HepG2 (cell line): Measurements from ENCODE around the gene RABGGTB. TPM values are rescaled to one million over a fixed set of nuclear protein-coding genes. Genes with fewer than 3 reads are reported as not detected.

Experiments
- FOSL1 ChIP-seq: sonication (generic); formaldehyde crosslinking; IDR thresholded peaks from 2 replicates; pipeline ENCODE4 v1.9.0; 2021; ENCODE audit warnings: missing genetic modification reagents, borderline replicate concordance
- GABPB1 ChIP-seq: IDR thresholded peaks from 2 replicates; pipeline ENCODE4 v1.6.1; 2016; ENCODE audit warnings: mild to moderate bottlenecking, missing genetic modification reagents, moderate library complexity, missing compliant biosample characterization
- HNRNPH1 ChIP-seq: fragments of 200-400 bp; formaldehyde crosslinking; optimal IDR thresholded peaks from 2 replicates; pipeline ENCODE3; 2017; ENCODE audit warnings: mild to moderate bottlenecking, low read depth, low read length
- HOXA9 ChIP-seq: sonication (generic); formaldehyde crosslinking; IDR thresholded peaks from 2 replicates; pipeline ENCODE4 v1.8.1; 2022; ENCODE audit warnings: missing genetic modification reagents, mild to moderate bottlenecking, moderate library complexity, borderline replicate concordance
- JDP2 ChIP-seq: sonication (generic); formaldehyde crosslinking; IDR thresholded peaks from 2 replicates; pipeline ENCODE4 v1.8.1; 2022; ENCODE audit warnings: missing genetic modification reagents, borderline replicate concordance
- KDM2A ChIP-seq: sonication (generic); formaldehyde crosslinking; IDR thresholded peaks from 2 replicates; pipeline ENCODE4 v1.4.0; 2020; ENCODE audit warnings: low read depth, missing genetic modification reagents, borderline replicate concordance
- KLF6 ChIP-seq: IDR thresholded peaks from 2 replicates; pipeline ENCODE4 v1.8.0; 2016; ENCODE audit warnings: missing biosample characterization, missing genetic modification reagents
- LCORL ChIP-seq, 2 experiments: fragments of 450-650 bp in 1 of 2; sonication (generic) in 1 of 2; formaldehyde crosslinking in 1 of 2; IDR thresholded peaks; 2 replicates each; pipeline versions ENCODE4 v1.5.0 to v1.6.1; 2017 to 2020; ENCODE audit warnings: antibody characterized with exemption in 1 of 2, missing genetic modification reagents in 1 of 2
- MLLT10 ChIP-seq: sonication (generic); formaldehyde crosslinking; IDR thresholded peaks from 2 replicates; pipeline ENCODE4 v1.4.0; 2020; ENCODE audit warnings: missing genetic modification reagents
- PAX8 ChIP-seq: sonication (generic); formaldehyde crosslinking; IDR thresholded peaks from 2 replicates; pipeline ENCODE4 v1.8.0; 2022; ENCODE audit warnings: mild to moderate bottlenecking, missing genetic modification reagents, borderline replicate concordance
- PITX1 ChIP-seq: sonication (generic); formaldehyde crosslinking; IDR thresholded peaks from 2 replicates; pipeline ENCODE4 v1.5.1; 2020; ENCODE audit warnings: mild to moderate bottlenecking, missing genetic modification reagents
- RAD21 ChIP-seq: fragments of 450-650 bp; formaldehyde crosslinking; IDR thresholded peaks from 2 replicates; pipeline ENCODE4 v1.5.0; 2020; ENCODE audit warnings: mild to moderate bottlenecking
- RBM22 ChIP-seq: fragments of 200-400 bp; formaldehyde crosslinking; optimal IDR thresholded peaks from 2 replicates; pipeline ENCODE3; 2017; ENCODE audit warnings: mild to moderate bottlenecking, low read length, moderate library complexity
- REPIN1 ChIP-seq: sonication (generic); formaldehyde crosslinking; IDR thresholded peaks from 2 replicates; pipeline ENCODE4 v1.8.0; 2022; ENCODE audit warnings: missing genetic modification reagents, low read depth, mild to moderate bottlenecking, borderline replicate concordance
- SALL1 ChIP-seq: sonication (generic); formaldehyde crosslinking; IDR thresholded peaks from 2 replicates; pipeline ENCODE4 v1.8.0; 2022; ENCODE audit warnings: mild to moderate bottlenecking, missing genetic modification reagents
- SOX13 ChIP-seq, 3 experiments: fragments of 450-650 bp in 1 of 3; sonication (generic) in 1 of 3; formaldehyde crosslinking in 1 of 3; IDR thresholded peaks in 2 of 3; conservative IDR thresholded peaks in 1 of 3; 2 replicates each; pipeline versions ENCODE4 v1.5.0 to v1.6.1; 2016 to 2020; ENCODE audit warnings: antibody characterized with exemption in 1 of 3, mild to moderate bottlenecking in 1 of 3, missing compliant biosample characterization in 1 of 3, missing genetic modification reagents in 1 of 3, moderate library complexity in 1 of 3
- ZBTB33 ChIP-seq: sonication (generic); formaldehyde crosslinking; IDR thresholded peaks from 2 replicates; pipeline ENCODE4 v1.4.0; 2020; ENCODE audit warnings: missing genetic modification reagents
- ZC3H4 ChIP-seq: sonication (generic); formaldehyde crosslinking; IDR thresholded peaks from 2 replicates; pipeline ENCODE4 v1.4.0; 2020; ENCODE audit warnings: missing genetic modification reagents, borderline replicate concordance
- ZNF543 ChIP-seq: sonication (generic); formaldehyde crosslinking; IDR thresholded peaks from 2 replicates; pipeline ENCODE4 v1.4.0; 2020; ENCODE audit warnings: mild to moderate bottlenecking, missing genetic modification reagents
- ZNF766 ChIP-seq: sonication (generic); formaldehyde crosslinking; IDR thresholded peaks from 2 replicates; pipeline ENCODE4 v1.5.0; 2020; ENCODE audit warnings: missing genetic modification reagents, borderline replicate concordance
- ZNF768 ChIP-seq: sonication (generic); formaldehyde crosslinking; IDR thresholded peaks from 2 replicates; pipeline ENCODE4 v1.4.0; 2020; ENCODE audit warnings: missing genetic modification reagents
- ZNF788 ChIP-seq: sonication (generic); formaldehyde crosslinking; IDR thresholded peaks from 2 replicates; pipeline ENCODE4 v1.5.0; 2020; ENCODE audit warnings: mild to moderate bottlenecking, missing genetic modification reagents, borderline replicate concordance
- polyA plus RNA-seq, 8 experiments: library from polyadenylated mRNA; depleted of rRNA in 3 of 8; stranded (reverse) in 7 of 8; unstranded in 1 of 8; fragments of >200 nt; fragmentation: Illumina TruSeq in 4 of 8; extraction: Trizol in 4 of 8; gene quantifications; 2 replicates each; pipeline versions ENCODE4 v1.2.1 to v1.2.3, GENCODE V29; 2011 to 2016; ENCODE audit warnings: low read depth in 4 of 8, missing spikeins in 1 of 8, mixed read lengths in 1 of 8; ENCODE audit not compliant: insufficient read depth in 1 of 8
- total RNA-seq, 5 experiments: library from RNA; depleted of rRNA; stranded (reverse); fragments of >200 nt; fragmentation: Illumina TruSeq; extraction: Trizol; gene quantifications; 2 replicates each; pipeline ENCODE4 v1.2.3, GENCODE V29; 2016; ENCODE audit warnings: low read depth in 1 of 5
- TF ChIP-seq, protein P1 (sequence below): sonication (generic); formaldehyde crosslinking; IDR thresholded peaks from 2 replicates; pipeline ENCODE4 v1.4.0; 2020; ENCODE audit warnings: missing genetic modification reagents
- TF ChIP-seq, protein P2 (sequence below): sonication (generic); formaldehyde crosslinking; IDR thresholded peaks from 2 replicates; pipeline ENCODE4 v1.4.0; 2020; ENCODE audit warnings: missing genetic modification reagents

The RABGGTB gene
- total and polyA plus RNA-seq, 2 of the 13 experiments (the other 11 are each of a cell fraction or from before 2014, with no cell fraction given), result 185 to 290 TPM

DNA sequence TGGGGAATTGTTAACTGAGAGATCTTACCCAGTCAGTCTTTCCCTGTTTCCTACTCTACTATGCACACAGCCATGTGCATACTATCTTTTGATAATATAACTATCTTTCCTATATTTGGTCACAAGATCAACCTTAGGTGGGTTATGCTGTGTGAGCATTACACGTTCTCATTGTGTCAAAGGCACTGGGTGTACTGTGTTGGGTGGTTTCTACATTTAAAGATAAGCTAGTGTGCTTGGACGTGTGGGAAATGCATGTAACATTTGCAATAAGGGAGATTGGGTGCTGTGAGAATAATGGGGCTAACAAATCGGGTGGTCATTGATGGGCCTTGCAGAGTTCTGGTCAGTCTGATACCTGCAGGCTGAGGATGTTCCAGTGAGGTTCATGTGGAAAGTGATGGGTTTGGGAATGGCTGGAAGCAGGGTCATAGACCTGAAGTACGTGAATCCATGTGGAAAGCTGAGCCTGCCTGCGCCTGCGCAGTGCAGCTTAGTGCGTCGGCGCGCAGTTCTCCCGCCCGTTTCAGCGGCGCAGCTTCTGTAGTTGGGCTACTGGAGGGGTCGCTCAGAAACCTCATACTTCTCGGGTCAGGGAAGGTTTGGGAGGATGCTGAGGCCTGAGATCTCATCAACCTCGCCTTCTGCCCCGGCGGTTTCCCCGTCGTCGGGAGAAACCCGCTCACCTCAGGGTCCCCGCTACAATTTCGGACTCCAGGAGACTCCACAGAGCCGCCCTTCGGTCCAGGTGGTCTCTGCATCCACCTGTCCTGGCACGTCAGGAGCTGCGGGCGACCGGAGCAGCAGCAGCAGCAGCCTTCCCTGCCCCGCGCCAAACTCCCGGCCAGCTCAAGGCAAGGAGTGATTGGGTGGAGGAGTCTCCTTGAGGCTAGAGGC is 10.6 kb downstream of the RABGGTB start, which contains the start of gene MSH4 (continued):
- peak; percentile 28; the same call in 1 of the 2 replicates for TF ChIP-seq ZBTB33 (CRISPR knock-in tag)
- TF ChIP-seq SOX13 (IDR thresholded peaks at IDR 0.05), result no peak
- peak in 1 of 2 experiments; percentile 83; a peak in 1 of 4 replicates for TF ChIP-seq SOX13 (CRISPR knock-in tag; conservative IDR thresholded peaks at IDR 0.05 in 1 of 2, IDR thresholded peaks at IDR 0.05 in 1 of 2)
- peak; percentile 46; the same call in 1 of the 2 replicates for TF ChIP-seq SALL1 (CRISPR knock-in tag)
- peak; percentile 77; the same call in 1 of the 2 replicates for TF ChIP-seq KDM2A (CRISPR knock-in tag)
- TF ChIP-seq, protein P1, sequence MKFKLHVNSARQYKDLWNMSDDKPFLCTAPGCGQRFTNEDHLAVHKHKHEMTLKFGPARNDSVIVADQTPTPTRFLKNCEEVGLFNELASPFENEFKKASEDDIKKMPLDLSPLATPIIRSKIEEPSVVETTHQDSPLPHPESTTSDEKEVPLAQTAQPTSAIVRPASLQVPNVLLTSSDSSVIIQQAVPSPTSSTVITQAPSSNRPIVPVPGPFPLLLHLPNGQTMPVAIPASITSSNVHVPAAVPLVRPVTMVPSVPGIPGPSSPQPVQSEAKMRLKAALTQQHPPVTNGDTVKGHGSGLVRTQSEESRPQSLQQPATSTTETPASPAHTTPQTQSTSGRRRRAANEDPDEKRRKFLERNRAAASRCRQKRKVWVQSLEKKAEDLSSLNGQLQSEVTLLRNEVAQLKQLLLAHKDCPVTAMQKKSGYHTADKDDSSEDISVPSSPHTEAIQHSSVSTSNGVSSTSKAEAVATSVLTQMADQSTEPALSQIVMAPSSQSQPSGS, result no peak
- TF ChIP-seq PITX1 (CRISPR knock-in tag), result no peak
- TF ChIP-seq ZNF766 (CRISPR knock-in tag), result no peak
- 0 out of 2 replicates have a peak, but pooled peaks have one; percentile 54 for TF ChIP-seq REPIN1 (CRISPR knock-in tag)
- TF ChIP-seq HNRNPH1, result peak; percentile 66
- peak; percentile 30; the same call in 1 of the 2 replicates for TF ChIP-seq GABPB1 (CRISPR knock-in tag)
- TF ChIP-seq RBM22, result peak; percentile 98
- TF ChIP-seq ZC3H4 (CRISPR knock-in tag), result peak; percentile 80; the same call in 1 of the 2 replicates
- no peak for TF ChIP-seq LCORL (IDR thresholded peaks at IDR 0.05)
- TF ChIP-seq LCORL (CRISPR knock-in tag; IDR thresholded peaks at IDR 0.05), result no peak
- TF ChIP-seq KLF6 (CRISPR knock-in tag), result no peak
- no peak for TF ChIP-seq ZNF788 (CRISPR knock-in tag)
- no peak for TF ChIP-seq PAX8 (CRISPR knock-in tag)
- TF ChIP-seq ZNF768 (CRISPR knock-in tag), result no peak; the same call in none of the 2 replicates
- TF ChIP-seq, protein P2, sequence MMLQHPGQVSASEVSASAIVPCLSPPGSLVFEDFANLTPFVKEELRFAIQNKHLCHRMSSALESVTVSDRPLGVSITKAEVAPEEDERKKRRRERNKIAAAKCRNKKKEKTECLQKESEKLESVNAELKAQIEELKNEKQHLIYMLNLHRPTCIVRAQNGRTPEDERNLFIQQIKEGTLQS (CRISPR knock-in tag), result no peak
- no peak for TF ChIP-seq ZNF543 (CRISPR knock-in tag)
- no peak for TF ChIP-seq FOSL1 (CRISPR knock-in tag)
- TF ChIP-seq JDP2 (CRISPR knock-in tag), result no peak
- no peak for TF ChIP-seq HOXA9
- no peak for TF ChIP-seq MLLT10 (CRISPR knock-in tag)
- TF ChIP-seq RAD21 (CRISPR knock-in tag), result peak; percentile 44
